Fibroblast of villous mesenchyme (primary cell): ENCODE measurements around the gene RHEB. TPM values are rescaled to one million over a fixed set of nuclear protein-coding genes. Genes with fewer than 3 reads are reported as not detected.

ENCODE experiments used
- DNase-seq: peaks from one replicate; pipeline ENCODE4 v3.0.0-alpha.2; 2010; ENCODE audit warnings: low read depth
- H3K4me3 ChIP-seq: 2 replicates; pipeline ENCODE4 v1.5.1; 2011; ENCODE audit warnings: low read depth, mild to moderate bottlenecking, low read length
- total RNA-seq: library from RNA; depleted of rRNA; stranded (reverse); fragments of >200 nt; gene quantifications from 2 replicates; pipeline ENCODE4 v1.2.3, GENCODE V29; 2012
- TF ChIP-seq, protein P1 (sequence below): IDR thresholded peaks from 2 replicates; pipeline ENCODE4 v1.5.1; 2012; ENCODE audit warnings: low read depth, mild to moderate bottlenecking, low read length; ENCODE audit not compliant: insufficient read depth

The RHEB gene, protein sequence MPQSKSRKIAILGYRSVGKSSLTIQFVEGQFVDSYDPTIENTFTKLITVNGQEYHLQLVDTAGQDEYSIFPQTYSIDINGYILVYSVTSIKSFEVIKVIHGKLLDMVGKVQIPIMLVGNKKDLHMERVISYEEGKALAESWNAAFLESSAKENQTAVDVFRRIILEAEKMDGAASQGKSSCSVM
- total RNA-seq: 52.2 and 79.5 TPM in 2 replicates

DNA sequence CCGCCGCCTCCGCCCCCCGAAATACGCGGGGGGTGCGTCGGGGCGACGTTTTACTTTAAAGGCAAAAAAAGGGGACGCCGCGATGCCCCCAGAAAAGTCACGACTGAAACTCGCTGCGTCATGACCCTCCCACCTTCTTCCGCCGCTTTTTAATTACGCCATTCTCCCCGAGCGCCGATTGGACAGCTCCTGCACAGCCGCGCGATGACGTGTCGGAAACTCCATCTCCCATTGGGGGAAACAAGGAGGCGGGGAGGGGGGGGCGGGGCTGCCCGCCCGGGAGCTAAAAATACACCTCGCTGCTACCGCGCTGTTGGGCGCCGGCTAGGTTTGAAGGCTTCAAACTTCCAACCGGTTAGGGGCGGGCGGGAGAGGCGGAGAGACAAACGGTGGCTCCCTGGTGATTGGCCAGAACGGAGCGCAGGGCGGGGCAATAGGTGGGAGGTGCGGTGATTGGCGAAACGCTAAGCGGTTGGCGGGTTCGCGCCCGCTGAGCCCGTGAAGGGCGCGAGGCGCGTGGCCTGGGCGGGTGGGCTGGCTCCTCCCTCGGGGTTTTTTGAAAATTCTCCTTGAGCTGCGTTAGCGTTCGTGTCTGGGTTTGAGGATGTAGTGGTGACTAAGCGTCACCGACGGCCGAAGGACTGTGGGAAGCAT is at the start of gene RHEB:
Gene RHEB, minus strand, starts transcription at position 131 of the 654 bp plus-strand sequence. CDS start 384 bp downstream, outside the sequence.
- peak within 1 kb of the TSS; percentile 74 for H3K4me3 ChIP-seq
- TF ChIP-seq, protein P1, sequence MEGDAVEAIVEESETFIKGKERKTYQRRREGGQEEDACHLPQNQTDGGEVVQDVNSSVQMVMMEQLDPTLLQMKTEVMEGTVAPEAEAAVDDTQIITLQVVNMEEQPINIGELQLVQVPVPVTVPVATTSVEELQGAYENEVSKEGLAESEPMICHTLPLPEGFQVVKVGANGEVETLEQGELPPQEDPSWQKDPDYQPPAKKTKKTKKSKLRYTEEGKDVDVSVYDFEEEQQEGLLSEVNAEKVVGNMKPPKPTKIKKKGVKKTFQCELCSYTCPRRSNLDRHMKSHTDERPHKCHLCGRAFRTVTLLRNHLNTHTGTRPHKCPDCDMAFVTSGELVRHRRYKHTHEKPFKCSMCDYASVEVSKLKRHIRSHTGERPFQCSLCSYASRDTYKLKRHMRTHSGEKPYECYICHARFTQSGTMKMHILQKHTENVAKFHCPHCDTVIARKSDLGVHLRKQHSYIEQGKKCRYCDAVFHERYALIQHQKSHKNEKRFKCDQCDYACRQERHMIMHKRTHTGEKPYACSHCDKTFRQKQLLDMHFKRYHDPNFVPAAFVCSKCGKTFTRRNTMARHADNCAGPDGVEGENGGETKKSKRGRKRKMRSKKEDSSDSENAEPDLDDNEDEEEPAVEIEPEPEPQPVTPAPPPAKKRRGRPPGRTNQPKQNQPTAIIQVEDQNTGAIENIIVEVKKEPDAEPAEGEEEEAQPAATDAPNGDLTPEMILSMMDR: no peak
- DNase-seq: peak; percentile 100

DNA sequence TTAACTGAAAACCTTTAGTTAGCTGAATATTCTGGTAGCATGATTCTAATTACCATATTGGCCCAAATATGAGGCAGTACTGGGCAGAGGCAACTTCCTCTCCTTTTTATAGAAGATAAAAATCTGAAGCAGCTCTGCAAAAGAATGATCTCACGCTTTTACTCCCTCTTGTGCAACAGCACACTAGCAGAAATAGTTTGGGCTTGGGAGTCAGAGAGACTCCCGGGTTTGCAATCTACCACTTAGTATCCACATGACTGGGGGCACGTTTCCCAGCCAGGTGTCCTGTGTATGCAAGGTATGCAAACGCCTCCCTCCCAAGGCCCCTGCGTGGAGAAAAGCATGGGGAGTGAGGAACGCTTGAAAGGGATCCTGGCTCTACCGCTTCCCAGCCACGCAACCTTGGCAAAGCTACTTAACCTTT is 47.2 kb upstream of the RHEB start:
- TF ChIP-seq, protein P1: no peak
- no peak overlapping the region for H3K4me3 ChIP-seq
- DNase-seq: peak; percentile 84

DNA sequence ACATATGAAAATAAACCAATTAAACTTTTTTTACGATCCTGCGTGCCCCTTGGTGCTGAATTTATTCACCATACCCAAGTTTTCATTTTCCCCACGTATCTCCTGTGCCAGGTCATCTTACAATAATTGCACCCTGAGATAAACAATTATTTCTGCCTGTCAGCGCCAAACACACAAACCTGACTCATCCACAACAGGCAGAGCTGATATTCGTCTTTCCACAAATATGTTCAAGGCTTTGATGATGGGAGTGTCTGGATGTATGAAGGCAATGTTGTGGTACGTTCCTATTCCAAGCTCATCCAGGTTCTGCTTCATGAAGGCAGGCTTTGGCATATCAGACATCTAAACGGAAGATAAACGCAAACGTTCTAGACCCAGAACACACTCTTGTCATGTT is 45.8 kb upstream of the RHEB start:
- DNase-seq: peak; percentile 28
- TF ChIP-seq, protein P1: no peak
- no peak overlapping the region for H3K4me3 ChIP-seq

DNA sequence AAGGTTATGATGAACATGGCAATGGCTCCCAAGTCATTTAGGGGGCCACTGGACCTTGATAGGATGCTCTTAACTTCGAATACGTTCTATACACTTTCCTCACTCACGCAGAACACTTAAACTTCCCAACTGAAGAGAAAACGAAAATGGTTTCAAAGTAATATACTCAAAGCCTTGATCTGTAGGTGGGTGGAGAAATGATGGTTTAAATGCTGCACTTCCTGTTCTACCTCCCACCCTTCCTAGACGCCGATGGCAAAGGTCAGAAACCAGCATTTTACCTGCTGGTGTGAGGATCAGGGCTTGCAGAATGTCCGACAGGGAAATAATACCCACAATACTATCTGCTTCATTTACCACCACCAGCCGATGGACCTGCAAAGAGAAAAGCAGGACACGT is 40.5 kb upstream of the RHEB start:
- no peak for DNase-seq
- TF ChIP-seq, protein P1: no peak
- H3K4me3 ChIP-seq: no peak overlapping the region

DNA sequence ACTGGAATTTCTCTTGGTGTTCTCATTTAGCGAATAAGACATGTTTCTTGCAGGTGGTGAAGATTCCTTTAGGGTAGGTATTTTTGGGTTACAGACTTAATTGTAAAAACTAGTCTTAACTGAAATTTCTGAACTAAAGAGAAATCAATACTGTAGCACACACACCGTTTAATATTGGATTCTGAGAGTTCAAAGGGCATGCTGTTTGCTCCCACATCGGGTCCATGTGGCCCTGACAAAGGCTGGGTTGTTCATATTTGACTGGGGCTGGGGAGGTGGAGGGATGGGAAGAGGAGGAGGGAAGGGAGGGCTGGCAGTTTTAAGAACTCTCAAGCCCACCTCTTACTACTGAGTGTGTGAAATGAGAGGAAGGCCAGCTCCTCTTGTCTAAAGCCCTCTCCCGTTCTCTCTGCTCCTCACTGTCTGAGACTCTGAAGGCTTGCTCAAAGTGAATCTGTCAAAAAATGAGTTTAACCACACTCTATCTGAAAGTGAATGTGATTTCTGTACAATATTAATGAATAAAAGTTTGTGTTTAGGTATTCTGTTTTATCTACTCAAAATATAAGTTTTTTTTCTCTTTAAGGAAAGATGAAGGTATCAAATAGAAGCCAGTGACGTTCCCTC is 40.0 kb upstream of the RHEB start:
- TF ChIP-seq, protein P1: no peak
- no peak for DNase-seq
- no peak overlapping the region for H3K4me3 ChIP-seq

DNA sequence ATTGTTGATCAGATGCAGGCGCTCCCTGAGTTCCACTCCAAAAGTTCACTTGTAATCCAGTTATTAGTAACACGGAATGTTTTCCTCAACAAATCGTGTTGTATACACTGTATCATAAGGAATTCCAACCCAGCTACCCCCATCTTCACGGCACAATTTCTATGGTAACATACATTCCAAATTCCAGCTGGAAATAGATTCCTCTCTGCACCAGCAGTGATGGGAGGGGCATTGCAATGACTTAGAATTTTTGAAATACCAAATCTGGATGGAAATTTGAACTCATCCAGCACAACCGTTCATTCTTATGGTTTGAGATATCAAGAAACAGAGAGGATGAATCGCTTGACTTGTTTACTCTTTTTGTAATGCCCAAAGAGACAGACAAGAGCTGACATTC is 38.9 kb upstream of the RHEB start:
- H3K4me3 ChIP-seq: no peak overlapping the region
- DNase-seq: peak; percentile 38
- TF ChIP-seq, protein P1: no peak
